Left renal pelvis (tissue), 4 donors: Measurements from ENCODE around the gene GTF2H1. TPM values are rescaled to one million over a fixed set of nuclear protein-coding genes. Genes with fewer than 3 reads are reported as not detected.
"Not testable (repeated sequence)": the region's sequence is repeated elsewhere in the genome, so short reads cannot be mapped to it uniquely, and the experiment has no call there.

Experiments
- DNase-seq, 4 donors: peaks; one replicate each; pipeline ENCODE4 v3.0.0-alpha.2; 2013; ENCODE audit warnings: low read depth in 4 of 4, low spot score in 3 of 4
- polyA plus RNA-seq, 4 donors: library from polyadenylated mRNA; unstranded; fragments of 120-200 nt; gene quantifications; one replicate each; pipeline ENCODE4 v1.2.1, GENCODE V29; 2013; ENCODE audit not compliant: insufficient read length in 4 of 4

The GTF2H1 gene
- polyA plus RNA-seq, 4 donors, result 46.9 to 61.2 (median 53.1) TPM

GRCh38 chr11:18315893-18316292 lies 6.5 kb upstream of the GTF2H1 start:
- no peak for DNase-seq

DNA sequence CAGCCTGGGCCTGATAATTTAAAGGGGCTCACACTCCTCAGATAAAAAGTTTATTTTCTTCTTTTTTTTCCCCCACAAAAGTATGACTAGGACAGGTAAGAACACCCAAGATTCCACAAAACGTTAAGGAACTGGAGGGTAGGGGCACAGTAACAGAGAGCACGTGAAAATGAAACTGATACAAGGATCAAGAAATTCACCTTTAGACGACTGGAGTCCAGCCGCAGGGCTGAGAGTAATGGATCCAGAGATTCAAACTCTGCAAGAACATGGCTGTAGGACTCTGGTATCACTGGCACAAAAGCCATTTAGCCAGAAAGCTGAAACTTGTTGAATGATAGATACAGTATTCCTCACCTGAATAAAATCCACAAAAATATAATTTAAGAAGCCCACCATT lies 4.8 kb upstream of the GTF2H1 start:
- DNase-seq, result no peak

- no peak for DNase-seq
Observed at GRCh38 chr11:18319914-18320313, 2.5 kb upstream of the GTF2H1 start.

- DNase-seq, result no peak
Observed at GRCh38 chr11:18320617-18321016, 1.8 kb upstream of the GTF2H1 start.

- DNase-seq, result no peak
Observed at GRCh38 chr11:18321578-18321968, 794 bp upstream of the GTF2H1 start.

- DNase-seq, result no peak
Observed at GRCh38 chr11:18322818-18323570, 627 bp downstream of the GTF2H1 start.

DNA sequence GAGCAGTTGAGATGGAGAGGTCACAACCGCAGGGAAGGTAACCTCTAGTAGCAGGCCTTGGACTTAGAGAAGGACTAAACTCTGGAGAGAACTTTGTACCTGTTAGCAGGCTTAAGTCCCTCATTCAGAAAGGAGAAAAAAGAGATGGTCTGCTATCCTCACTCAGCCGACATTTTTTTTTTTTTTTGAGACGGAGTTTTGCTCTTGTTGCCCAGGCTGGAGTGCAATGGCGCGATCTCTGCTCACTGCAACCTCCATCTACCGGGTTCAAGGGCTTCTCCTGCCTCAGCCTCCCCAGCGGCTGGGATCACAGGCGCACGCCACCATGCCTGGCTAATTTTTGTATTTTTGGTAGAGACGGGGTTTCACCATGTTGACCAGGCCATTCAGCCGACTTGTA lies 1.5 kb downstream of the GTF2H1 start:
- DNase-seq, result not testable (repeated sequence)

GRCh38 chr11:18324381-18324780 lies 2.0 kb downstream of the GTF2H1 start:
- DNase-seq, result no peak

- no peak for DNase-seq
Observed at GRCh38 chr11:18329196-18329870, 7.0 kb downstream of the GTF2H1 start.

GRCh38 chr11:18330921-18331320 lies 8.6 kb downstream of the GTF2H1 start:
- no peak for DNase-seq

DNA sequence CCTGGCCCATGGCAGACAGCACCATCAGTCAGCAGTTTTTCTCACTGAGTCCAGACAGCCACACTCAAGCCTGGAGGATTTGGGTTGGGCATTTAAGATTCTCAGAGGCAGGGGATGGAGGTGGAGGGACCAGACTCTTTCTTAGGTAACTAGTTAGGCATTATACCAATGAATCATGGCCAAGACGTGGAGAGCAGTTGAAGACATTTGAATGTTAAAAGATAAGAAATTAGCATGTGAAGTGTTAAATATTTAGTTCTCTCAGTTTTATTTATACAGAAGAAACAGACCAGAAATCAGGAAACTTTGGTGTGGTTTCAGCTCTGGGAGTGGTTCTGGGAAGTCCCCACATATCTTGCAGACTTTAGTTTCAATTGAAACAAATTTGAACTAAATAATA lies 9.9 kb downstream of the GTF2H1 start:
- no peak for DNase-seq

DNA sequence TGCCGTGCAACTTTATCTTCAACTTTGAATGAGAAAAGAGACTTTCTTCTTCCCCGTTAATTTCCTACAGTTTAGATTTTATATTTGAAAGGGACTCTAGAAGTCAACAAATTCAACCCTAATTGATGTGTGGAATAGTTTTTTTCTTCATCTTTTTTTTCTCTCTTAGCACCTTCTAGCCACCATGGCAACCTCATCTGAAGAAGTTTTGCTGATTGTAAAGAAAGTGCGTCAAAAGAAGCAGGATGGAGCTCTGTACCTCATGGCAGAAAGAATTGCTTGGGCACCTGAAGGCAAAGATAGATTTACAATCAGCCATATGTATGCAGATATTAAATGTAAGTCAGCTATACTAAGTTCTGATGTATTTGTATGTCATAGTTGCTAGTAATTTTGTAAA lies 10.5 kb downstream of the GTF2H1 start:
- DNase-seq, result no peak

DNA sequence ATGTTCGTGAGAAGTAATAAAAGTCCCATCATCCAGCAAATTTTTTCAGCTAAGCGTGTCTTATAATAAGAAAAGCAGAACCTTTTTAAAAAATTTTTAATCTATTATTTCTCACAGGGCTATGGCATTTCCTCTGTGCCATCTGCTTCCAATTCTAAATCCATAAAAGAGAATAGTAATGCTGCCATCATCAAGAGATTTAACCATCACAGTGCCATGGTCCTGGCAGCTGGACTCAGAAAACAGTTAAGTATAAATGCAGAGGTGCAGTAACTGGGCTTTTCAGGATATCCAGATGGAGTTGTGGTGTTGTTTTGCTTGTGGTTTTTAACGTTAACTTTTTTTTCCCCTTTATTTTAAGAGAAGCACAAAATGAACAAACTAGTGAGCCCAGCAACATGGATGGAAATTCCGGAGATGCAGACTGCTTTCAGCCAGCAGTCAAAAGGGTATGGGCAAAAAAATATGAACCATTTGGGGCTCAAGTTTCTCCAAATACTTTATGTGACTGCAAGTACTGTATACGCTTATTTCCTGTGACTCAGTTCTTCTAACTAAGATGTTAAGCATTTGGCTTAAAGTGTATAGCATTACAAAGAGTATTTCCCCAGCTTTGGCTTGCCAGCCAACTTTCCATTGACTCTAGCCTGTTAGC lies 25.2 kb downstream of the GTF2H1 start:
- DNase-seq, result no peak

DNA sequence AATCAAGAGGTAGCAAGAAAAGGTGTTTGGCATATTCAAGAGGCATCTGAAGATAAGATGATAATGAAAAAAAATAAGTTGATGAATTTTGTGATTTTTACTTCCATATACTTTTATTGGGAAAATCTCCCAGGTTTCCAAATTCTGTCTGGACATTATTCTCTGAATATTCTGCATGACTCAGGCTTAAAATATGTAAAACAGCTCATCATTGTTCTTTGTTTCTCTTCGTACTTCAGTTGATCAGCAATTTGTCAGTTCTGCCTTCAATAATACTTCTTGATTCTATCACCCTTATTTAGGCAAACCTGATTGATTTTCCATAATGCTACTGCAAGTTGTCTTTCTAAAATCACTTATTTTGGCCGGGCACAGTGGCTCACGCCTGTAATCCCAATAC lies 30.2 kb downstream of the GTF2H1 start:
- no peak for DNase-seq

- no peak for DNase-seq
Observed at GRCh38 chr11:18358646-18359045, 36.3 kb downstream of the GTF2H1 start.

DNA sequence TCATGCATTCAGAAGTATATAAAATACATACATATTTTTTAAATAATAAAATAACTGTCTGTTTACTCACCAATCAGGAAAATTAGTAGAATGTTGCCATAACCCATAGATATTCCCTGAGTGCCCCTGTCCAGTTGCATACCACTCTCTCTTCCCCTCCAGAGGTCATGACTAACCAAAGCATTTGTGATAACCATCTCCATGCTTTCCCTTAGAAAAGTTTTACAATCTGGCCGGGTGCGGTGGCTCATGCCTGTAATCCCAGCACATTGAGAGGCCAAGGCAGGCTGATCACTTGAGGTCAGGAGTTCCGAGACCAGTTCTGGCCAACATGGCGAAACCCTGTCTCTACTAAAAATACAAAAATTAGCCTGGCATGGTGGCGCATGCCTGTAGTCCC lies 38.8 kb downstream of the GTF2H1 start:
- no peak for DNase-seq

DNA sequence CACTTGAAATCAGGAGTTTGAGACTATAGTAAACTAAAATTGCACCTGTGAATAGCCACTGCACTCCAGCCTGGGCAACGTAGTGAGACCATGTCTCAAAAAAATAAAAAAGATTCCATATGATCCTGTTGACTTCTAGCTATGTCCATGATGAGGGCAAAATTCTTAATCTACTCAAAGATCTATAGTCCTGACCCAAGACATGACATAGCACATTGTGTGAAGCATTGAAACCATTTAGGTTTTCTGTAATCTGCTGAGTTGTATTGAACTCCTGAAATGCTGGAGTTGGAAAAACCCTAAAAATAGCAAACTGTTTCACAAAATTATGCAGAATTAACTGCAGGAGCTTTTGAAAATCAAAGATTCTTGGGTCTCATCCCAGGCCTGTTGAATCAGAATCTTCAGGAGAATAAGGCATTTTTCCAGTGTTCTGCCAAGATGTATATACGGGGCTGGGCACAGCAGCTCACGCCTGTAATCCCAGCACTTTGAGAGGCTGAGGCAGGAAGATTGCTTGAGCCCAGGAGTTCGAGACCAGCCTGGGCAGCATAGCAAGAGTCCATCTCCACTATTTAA lies 42.2 kb downstream of the GTF2H1 start:
- no peak for DNase-seq

DNA sequence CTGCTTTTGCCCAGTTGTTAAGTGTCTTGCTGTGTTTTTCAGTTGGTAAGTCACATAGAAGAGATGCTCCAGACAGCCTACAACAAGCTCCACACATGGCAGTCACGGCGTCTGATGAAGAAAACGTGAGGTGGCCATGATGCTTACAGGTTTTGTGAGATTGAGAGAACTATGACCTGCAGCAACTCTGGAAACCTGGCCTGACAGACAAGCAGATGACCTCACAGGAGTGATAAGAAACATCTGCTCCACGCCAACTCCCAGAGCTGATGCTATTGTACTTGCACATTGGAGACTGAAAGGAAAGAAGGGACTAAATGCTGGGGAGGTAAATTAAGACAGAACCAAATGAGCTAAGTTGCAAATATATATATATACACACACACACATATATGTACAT lies 43.4 kb downstream of the GTF2H1 start:
- DNase-seq, result no peak

DNA sequence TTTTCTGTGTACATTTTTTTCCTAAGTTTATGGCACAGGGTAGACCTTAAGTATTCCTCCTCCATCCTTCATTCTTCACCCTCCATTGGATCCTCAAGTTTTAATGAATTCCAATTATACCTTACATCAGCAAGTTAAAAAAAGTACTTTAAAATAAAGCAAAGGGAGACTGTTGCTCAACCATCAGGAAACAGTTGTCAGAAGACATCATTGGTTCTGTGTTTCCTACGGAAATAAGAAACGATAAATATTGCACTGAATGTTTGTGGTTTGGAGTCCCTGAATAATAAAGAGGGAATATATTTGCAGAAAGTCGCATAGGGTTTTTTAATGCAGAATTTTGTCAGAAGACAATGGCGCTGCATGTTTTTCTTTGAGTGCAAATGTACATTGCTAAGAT lies 43.9 kb downstream of the GTF2H1 start:
- DNase-seq, result no peak

- DNase-seq, result no peak
Observed at GRCh38 chr11:18367431-18367830, 45.1 kb downstream of the GTF2H1 start.

DNA sequence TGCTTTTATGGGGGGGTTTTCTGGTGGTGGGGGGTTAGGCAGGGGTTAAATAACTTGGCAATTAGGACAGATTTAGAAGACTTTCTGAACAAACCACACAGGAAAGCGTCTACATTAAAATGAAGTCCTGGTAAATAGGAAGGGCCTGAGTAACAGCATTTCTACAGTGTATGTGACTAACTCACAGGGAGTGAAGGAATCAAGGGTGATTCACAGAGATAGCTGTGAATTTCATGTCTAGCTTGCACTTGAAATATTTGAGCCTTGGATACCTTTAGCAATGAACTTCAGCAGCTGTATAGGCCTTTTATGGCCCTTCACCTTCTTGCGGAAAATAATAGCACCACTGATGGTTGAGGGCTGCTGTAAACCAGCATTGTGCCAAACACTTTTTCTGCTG lies 45.9 kb downstream of the GTF2H1 start:
- DNase-seq, result no peak

DNA sequence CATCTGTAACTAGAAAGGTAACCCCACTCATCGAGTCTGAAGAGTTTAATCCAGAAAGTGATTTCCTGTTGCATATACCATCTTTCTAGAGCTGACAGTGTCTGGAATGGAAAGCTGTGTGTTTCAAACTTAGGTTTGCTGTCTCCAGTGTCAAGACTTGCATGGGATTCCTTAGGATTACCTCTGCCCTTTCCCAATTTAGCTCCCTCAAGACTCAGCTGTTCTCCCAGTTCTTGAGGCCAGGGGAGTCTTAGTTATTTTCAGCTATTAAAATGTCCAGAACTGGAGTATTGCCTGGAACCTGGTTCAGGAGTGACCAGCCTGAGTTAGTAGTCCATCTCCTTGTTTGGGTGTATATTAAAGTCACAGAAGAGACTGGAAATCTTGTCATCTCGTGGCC lies 47.0 kb downstream of the GTF2H1 start:
- DNase-seq, result no peak
